GM21515 (cell line): ENCODE data around the gene ATP6V0D1.

ENCODE experiments used
- ATAC-seq: cut with Tn5 transposase; IDR thresholded peaks from one replicate; pipeline ENCODE4 v1.9.1; 2021; ENCODE audit not compliant: unreplicated experiment

Gene ATP6V0D1

GRCh38 chr16:67445913-67446907 lies 34.7 kb downstream of the ATP6V0D1 start:
- ATAC-seq: no peak

- ATAC-seq: no peak
Measured at GRCh38 chr16:67445441-67445912, 35.5 kb downstream of the ATP6V0D1 start.

- no peak for ATAC-seq
Measured at GRCh38 chr16:67445126-67445426, 35.9 kb downstream of the ATP6V0D1 start.

- no peak for ATAC-seq
Measured at GRCh38 chr16:67444259-67445125, 36.5 kb downstream of the ATP6V0D1 start.

- ATAC-seq: no peak
Measured at GRCh38 chr16:67443265-67443664, 37.7 kb downstream of the ATP6V0D1 start.

DNA sequence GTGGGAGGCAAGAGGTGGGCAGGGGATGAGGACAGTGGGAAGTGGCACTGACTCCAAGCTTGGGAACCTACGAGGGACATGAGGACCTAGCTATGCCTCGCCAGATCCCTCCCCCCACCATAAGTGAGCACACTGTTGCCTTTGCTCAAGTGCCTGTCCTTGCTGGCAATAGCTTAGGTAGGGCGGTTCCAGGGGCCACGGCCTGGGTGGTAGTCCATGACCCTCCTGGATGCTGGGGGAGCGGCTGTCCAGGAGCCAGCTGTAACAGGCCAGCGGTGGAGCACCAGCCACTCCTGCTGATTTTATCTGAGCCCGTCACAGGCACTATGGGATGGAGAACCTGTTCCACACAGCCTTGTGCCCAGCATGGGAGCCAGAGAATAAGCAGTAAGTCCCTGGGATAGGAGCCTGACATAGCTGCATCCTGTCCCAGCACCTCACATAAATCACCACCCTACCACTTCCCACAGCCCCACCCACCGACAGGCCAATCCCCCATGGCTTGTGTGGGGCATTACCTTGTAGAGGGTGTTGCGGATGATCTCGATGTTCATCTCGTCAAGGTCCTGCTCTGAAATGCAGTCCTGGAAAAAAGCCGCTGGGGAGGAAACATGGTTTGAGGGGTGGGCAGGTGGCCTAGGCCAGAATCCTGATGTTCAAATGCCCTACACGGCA lies 38.2 kb downstream of the ATP6V0D1 start:
- ATAC-seq: no peak

DNA sequence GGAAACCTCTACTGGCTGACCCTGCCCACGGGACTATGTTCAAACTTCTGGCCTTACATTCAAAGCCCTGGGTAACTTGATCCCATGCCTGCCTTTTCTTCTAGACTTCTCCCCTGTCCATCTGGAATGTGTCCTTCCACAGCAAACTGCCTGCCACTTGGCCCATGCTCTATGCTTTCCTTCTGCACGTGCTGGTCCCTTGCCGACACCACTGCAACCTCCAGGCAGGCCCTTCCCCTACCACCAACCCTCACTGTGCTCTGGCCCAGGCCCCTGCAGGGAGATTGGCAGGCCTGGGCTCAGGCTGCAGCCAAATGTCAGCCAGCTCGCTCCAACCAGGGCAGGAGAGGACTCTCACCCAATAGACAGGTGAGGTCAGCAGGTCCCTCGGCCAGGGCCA lies 39.0 kb downstream of the ATP6V0D1 start:
- ATAC-seq: no peak

DNA sequence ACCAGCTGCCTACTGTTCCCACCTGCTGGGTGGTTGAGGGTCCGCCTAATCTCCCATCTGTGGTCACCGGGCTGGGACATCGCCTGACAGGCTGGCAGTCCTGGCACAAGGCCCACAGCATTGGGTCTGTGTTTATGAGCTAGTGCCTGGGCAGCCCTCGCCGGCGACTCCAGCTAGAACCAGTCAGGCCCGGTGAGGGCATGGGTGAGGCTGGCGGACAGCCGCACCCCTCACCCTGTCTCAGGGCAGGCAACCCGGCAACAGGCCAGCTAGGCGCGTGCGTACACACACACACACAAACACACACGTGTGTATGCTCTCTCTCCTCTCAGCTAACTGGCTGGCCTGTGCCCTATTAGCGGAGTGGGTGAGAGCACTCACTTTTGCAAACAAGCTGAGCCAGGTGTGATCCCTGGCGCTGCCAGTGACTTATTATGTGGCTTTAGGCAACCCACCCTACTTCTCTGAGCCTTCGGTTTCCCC lies 39.6 kb downstream of the ATP6V0D1 start:
- no peak for ATAC-seq

DNA sequence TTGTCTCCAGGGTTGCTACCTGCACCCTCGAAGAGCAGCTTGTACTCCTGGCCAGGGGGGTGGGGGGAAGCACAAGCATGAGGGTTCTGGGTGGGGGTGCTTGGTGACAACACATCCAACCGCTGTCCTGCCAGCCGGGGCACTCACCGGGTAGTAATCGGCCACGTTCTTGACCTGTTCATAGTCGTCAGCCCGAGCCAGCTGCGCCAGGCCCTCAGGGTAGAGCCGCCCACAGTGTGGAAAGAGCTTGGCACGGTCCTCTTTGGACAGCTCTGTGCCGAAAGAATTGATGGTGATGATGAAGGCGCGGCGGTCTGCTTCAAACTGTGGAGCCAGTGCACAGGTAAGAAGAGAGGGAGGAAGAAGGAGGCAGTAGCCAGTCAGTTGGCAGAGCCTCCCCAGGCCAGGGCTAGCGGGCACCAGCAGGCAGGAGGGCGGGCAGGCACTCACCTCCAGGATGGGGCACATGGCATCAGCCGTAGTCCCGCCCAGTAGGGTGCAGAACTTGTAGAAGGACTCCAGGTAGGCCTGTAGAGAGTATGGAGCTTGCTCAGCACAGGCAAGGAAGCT lies 42.0 kb downstream of the ATP6V0D1 start:
- no peak for ATAC-seq

- no peak for ATAC-seq
Measured at GRCh38 chr16:67438098-67438791, 42.7 kb downstream of the ATP6V0D1 start.

DNA sequence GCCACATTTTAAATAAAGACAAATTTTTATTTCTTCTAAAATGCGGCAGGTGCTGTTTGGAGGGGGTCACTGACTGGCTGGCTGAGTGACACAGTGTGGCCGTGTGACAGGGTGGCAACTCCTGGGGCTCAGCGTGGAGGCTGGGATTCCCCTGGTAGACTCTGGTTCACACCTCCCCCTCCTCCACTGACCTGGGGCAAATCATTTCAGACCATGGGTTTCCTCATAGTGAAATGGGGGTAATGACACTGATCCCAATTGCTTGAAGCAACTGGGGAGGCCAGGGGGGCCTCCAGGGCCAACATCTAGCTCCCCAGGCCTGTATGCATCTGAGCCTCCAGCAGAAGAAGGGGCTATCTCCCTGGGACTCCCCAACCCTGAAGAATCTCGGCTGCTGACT lies 43.4 kb downstream of the ATP6V0D1 start:
- ATAC-seq: no peak

GRCh38 chr16:67436640-67437193 lies 44.2 kb downstream of the ATP6V0D1 start:
- ATAC-seq: no peak

DNA sequence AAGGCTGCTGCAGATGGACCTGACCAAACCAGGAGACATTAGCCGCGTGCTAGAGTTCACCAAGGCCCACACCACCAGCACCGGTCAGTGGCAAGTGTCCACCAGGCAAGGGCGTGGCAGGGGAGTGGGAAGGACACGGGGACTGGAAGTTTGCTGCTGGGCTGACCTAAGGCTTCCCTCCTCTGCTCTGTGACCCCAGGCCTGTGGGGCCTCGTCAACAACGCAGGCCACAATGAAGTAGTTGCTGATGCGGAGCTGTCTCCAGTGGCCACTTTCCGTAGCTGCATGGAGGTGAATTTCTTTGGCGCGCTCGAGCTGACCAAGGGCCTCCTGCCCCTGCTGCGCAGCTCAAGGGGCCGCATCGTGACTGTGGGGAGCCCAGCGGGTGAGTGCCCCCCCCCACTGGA lies 45.2 kb downstream of the ATP6V0D1 start:
- no peak for ATAC-seq

GRCh38 chr16:67433131-67433719 lies 47.7 kb downstream of the ATP6V0D1 start:
- no peak for ATAC-seq

DNA sequence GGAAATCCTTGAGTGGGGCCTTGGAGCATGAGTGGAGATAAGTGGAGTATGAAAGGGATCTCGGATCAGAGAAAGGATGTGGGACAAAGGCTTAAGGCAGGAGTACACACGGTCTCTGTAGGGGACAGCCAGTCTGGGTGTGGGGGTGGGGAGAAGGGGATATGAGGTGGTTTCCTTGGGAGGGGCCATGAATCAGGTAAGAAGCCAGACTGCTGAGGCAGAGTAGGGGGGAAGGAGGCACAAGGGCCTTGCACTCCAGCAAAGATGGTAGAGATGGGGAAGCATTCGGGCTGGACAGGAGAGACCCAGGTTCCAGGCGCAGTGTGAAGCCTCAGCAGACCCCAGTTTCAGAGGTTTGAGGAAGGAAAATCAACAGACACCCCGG lies 48.5 kb downstream of the ATP6V0D1 start:
- ATAC-seq: no peak

GRCh38 chr16:67431775-67432505 lies 49.0 kb downstream of the ATP6V0D1 start:
- ATAC-seq: no peak

DNA sequence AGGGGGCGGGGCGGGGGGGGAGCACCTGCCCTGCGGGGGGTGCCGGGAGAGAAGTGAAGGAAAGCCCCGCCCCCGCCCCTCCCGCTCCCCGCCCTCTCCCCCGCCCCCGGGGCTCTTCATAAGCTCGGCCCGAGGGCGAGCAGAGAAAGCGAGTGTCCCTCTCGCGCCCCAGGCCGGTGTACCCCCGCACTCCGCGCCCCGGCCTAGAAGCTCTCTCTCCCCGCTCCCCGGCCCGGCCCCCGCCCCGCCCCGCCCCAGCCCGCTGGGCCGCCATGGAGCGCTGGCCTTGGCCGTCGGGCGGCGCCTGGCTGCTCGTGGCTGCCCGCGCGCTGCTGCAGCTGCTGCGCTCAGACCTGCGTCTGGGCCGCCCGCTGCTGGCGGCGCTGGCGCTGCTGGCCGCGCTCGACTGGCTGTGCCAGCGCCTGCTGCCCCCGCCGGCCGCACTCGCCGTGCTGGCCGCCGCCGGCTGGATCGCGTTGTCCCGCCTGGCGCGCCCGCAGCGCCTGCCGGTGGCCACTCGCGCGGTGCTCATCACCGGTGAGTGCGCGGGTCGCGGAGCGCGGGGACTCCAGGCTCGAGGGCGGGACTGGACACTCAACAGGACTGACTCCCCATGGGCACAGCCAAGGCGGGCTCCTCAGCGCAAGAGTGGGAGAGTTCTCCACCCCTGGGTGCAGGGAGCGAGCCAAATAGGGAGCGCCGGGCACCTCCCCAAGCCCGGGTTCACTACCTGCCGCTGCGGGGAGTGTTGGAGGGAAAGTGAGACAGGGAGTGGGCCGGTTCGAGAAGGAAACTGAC lies 49.8 kb downstream of the ATP6V0D1 start, which contains the start of gene HSD11B2:
Gene HSD11B2 (plus strand): TSS at position 145 of the 798 bp plus-strand sequence. CDS start 128 bp downstream, at position 273.
- no peak for ATAC-seq

- no peak for ATAC-seq
Measured at GRCh38 chr16:67430504-67430976, 50.4 kb downstream of the ATP6V0D1 start.
